GM18526 (cell line): Measurements from ENCODE around the gene SLC8A2.

Experiments used
- POLR2A ChIP-seq: IDR thresholded peaks from 3 replicates; pipeline ENCODE4 v1.6.1; 2011; ENCODE audit not compliant: insufficient read length; ENCODE audit errors: extremely low read depth

SLC8A2 gene

GRCh38 chr19:47492571-47493377 lies 21.1 kb upstream of the SLC8A2 start:
- no peak for TF ChIP-seq POLR2A

- TF ChIP-seq POLR2A: no peak
Measured at GRCh38 chr19:47492137-47492533, 20.4 kb upstream of the SLC8A2 start.

- TF ChIP-seq POLR2A: no peak
Measured at GRCh38 chr19:47491358-47492136, 19.9 kb upstream of the SLC8A2 start.

- TF ChIP-seq POLR2A: no peak
Measured at GRCh38 chr19:47490847-47491246, 19.2 kb upstream of the SLC8A2 start.

GRCh38 chr19:47490031-47490430 lies 18.3 kb upstream of the SLC8A2 start:
- no peak for TF ChIP-seq POLR2A

- TF ChIP-seq POLR2A: no peak
Measured at GRCh38 chr19:47489072-47489914, 17.6 kb upstream of the SLC8A2 start.

- peak; percentile 7 for TF ChIP-seq POLR2A
Measured at GRCh38 chr19:47487551-47488515, 16.1 kb upstream of the SLC8A2 start.

- no peak for TF ChIP-seq POLR2A
Measured at GRCh38 chr19:47486900-47487299, 15.2 kb upstream of the SLC8A2 start.

- no peak for TF ChIP-seq POLR2A
Measured at GRCh38 chr19:47485210-47485609, 13.5 kb upstream of the SLC8A2 start.

- TF ChIP-seq POLR2A: peak; percentile 70
Measured at GRCh38 chr19:47483800-47484690, 12.4 kb upstream of the SLC8A2 start, which contains the start of gene KPTN. Gene KPTN (minus strand): TSS chr19:47484219. CDS start chr19:47484160, 59 bp downstream.

- TF ChIP-seq POLR2A: no peak
Measured at GRCh38 chr19:47483200-47483599, 11.5 kb upstream of the SLC8A2 start.

- no peak for TF ChIP-seq POLR2A
Measured at GRCh38 chr19:47481460-47482052, 9.9 kb upstream of the SLC8A2 start.

- no peak for TF ChIP-seq POLR2A
Measured at GRCh38 chr19:47480658-47481057, 9.0 kb upstream of the SLC8A2 start.
